ENCODE results near the gene ADAMTSL1. TPM values are rescaled to one million over a fixed set of nuclear protein-coding genes. Genes with fewer than 3 reads are reported as not detected.

The ADAMTSL1 gene
- total RNA-seq, 4 donors from 2014 or later, result 13.3 to 39.7 (median 27.2) TPM

DNA sequence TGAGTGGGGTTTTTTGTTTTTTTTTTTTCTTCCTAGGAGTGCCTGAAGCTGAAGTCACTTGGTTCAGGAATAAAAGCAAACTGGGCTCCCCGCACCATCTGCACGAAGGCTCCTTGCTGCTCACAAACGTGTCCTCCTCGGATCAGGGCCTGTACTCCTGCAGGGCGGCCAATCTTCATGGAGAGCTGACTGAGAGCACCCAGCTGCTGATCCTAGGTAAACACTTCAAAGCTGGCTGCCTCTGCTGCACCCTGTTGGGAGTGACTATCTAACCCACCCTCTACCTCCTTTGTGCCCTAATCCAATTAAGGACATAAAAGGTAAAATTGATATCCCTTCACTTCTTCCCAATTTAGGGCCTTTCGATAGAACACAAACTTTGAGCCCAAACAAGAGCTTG lies 352.3 kb downstream of the ADAMTSL1 start:
- Histone ChIP-seq H3K36me3 (no peaks in the 10 kb centered on the region), H3K4me1 (peaks cover 7 to 37% (median 19%) of the 10 kb centered on the region in 4 donors), H3K27ac (no peak overlapping the region), H3K4me3 (no peak overlapping the region), H3K9me3 (no peaks in the 10 kb centered on the region), H3K27me3 (no peaks in the 10 kb centered on the region)
- in situ Hi-C loops (cut with MboI; ENCODE audit: low pct_ligation_motif_present in 1 of 4, low pct_unique_long_range_greater_than_20kb in 1 of 4, low sequenced_read_pairs in 3 of 4) (no loop called here), intact Hi-C loops (cut with DNase I; ENCODE audit: low total_unique reads) (no loop called here)
- 65 to 85% methylated on average over 2 to 6 of the region's 6 CpGs for WGBS, 2 donors (ENCODE audit: low coverage in 1 of 2)
- DNase-seq, result no peak
- TF ChIP-seq POLR2AphosphoS5 (IDR thresholded peaks at IDR 0.05) (no peak), EP300 (IDR thresholded peaks at IDR 0.05; ENCODE audit: low read depth) (no peak)

DNA sequence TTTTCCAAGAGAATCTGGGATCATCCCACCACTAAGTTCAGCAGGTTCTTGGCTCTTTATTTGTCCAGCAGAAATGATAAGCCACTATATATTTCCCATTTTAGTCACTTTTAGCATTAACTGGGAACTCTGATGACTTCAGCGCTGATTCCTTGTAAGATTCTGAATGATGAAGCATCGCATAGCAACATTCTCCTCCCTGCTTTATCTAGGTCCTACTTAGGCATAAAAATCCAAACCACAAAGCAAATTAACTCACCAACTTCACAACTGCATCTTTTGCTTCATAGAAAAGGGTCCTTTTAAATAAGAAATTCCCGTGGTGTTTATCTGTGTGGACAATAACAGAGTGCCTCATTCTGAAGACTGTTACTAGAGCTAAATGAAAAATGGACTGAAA lies 355.1 kb downstream of the ADAMTSL1 start:
- no peak for DNase-seq
- no peak for TF ChIP-seq POLR2AphosphoS5 (IDR thresholded peaks at IDR 0.05)
- TF ChIP-seq EP300 (IDR thresholded peaks at IDR 0.05; ENCODE audit: low read depth), result no peak
- TF ChIP-seq POLR2A (IDR thresholded peaks at IDR 0.05), result no peak
- TF ChIP-seq, protein P1, sequence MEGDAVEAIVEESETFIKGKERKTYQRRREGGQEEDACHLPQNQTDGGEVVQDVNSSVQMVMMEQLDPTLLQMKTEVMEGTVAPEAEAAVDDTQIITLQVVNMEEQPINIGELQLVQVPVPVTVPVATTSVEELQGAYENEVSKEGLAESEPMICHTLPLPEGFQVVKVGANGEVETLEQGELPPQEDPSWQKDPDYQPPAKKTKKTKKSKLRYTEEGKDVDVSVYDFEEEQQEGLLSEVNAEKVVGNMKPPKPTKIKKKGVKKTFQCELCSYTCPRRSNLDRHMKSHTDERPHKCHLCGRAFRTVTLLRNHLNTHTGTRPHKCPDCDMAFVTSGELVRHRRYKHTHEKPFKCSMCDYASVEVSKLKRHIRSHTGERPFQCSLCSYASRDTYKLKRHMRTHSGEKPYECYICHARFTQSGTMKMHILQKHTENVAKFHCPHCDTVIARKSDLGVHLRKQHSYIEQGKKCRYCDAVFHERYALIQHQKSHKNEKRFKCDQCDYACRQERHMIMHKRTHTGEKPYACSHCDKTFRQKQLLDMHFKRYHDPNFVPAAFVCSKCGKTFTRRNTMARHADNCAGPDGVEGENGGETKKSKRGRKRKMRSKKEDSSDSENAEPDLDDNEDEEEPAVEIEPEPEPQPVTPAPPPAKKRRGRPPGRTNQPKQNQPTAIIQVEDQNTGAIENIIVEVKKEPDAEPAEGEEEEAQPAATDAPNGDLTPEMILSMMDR (IDR thresholded peaks at IDR 0.05), result no peak
- in situ Hi-C loops (cut with MboI; ENCODE audit: low pct_ligation_motif_present in 1 of 4, low pct_unique_long_range_greater_than_20kb in 1 of 4, low sequenced_read_pairs in 3 of 4), result no loop called here
- 87% methylated on average over 3 of the region's 3 CpGs for WGBS, 2 donors (ENCODE audit: low coverage in 1 of 2)
- H3K27ac ChIP-seq, result no peak overlapping the region
- H3K36me3 ChIP-seq, result no peaks in the 10 kb centered on the region
- H3K27me3 ChIP-seq, result no peaks in the 10 kb centered on the region
- no peaks in the 10 kb centered on the region for H3K9me3 ChIP-seq
- H3K4me3 ChIP-seq, result no peak overlapping the region
- peaks cover 0 to 16% (median 3%) of the 10 kb centered on the region in 4 donors for H3K4me1 ChIP-seq
- intact Hi-C loops (cut with DNase I; ENCODE audit: low total_unique reads), result no loop called here

DNA sequence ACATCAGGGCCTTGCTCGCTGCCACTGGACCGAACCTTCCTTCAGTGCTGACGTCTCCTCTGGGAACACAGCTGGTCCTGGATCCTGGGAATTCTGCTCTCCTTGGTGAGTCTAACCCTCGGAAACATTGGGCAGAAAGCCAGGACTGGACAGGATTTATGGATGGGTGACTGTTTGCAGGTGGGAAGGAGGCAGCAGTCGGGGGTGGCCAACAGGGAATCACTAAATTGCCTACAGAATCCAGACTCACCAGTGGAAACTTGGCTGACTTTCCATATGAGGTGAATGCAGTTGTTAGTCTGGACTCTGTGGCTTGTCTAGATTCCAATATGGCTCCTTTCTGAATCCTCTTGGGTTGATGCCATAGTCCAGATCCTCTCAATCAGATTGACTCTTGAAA lies 355.9 kb downstream of the ADAMTSL1 start:
- TF ChIP-seq EP300 (IDR thresholded peaks at IDR 0.05; ENCODE audit: low read depth) (no peak), POLR2A (IDR thresholded peaks at IDR 0.05) (no peak), POLR2AphosphoS5 (IDR thresholded peaks at IDR 0.05) (no peak)
- TF ChIP-seq, protein P1 (IDR thresholded peaks at IDR 0.05), result no peak
- Histone ChIP-seq H3K4me3 (no peak overlapping the region), H3K4me1 (peaks cover 0 to 11% (median 2%) of the 10 kb centered on the region in 4 donors), H3K9me3 (no peaks in the 10 kb centered on the region), H3K27me3 (no peaks in the 10 kb centered on the region), H3K36me3 (no peaks in the 10 kb centered on the region), H3K27ac (no peak overlapping the region)
- no peak for DNase-seq
- 60% methylated on average over 5 of the region's 5 CpGs; no CpG with 5 or more reads in 1 of the 2 donors for WGBS, 2 donors (ENCODE audit: low coverage in 1 of 2)
- intact Hi-C loops (cut with DNase I; ENCODE audit: low total_unique reads) (no loop called here), in situ Hi-C loops (cut with MboI; ENCODE audit: low pct_ligation_motif_present in 1 of 4, low pct_unique_long_range_greater_than_20kb in 1 of 4, low sequenced_read_pairs in 3 of 4) (no loop called here)

DNA sequence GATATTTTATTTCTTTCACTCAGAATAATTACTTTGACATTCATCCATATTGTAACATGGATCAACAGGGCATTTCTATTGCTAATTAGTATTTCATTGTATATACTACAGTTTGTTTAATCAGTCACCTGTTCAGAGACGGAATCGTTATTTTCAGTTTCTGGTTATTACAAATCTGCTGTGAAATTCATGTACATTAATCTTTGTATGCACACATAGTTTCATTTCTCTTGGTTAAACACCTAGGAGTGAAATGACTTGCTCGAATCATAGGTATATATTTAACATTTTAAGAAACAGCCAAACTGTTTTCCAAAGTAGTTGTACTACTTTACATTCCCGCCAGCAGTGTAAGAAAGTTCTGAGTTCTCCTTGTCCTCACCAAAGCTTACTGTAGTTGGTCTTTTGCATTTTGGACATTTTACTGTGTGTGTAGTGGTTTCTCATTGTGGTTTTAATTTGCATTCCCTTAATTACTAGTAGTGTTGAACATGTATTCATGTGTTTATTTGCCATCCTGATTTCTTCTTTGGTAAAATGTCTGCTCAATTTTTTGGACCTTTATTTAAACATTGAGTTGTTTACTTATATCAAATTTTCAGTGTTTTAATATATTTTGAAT lies 360.9 kb downstream of the ADAMTSL1 start:
- in situ Hi-C loops (cut with MboI; ENCODE audit: low pct_ligation_motif_present in 1 of 4, low pct_unique_long_range_greater_than_20kb in 1 of 4, low sequenced_read_pairs in 3 of 4) (no loop called here), intact Hi-C loops (cut with DNase I; ENCODE audit: low total_unique reads) (no loop called here)

DNA sequence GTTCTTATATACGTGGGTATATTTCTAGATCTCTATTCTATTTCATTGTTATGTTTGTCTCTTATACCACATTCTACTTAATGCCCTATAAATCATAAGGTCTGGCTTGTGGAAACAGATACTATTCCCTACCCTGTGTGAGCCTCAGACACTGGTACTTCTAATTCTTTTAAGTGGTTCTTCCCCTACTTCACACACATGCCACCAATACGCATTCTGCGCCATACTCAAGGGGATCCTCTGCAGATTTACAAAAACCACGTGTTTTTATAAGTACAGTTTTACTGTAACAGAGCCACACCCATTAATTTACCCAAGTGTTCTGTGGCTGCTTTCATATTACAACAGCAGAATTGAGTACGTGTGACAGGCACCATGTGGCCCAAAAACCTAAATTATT lies 363.4 kb downstream of the ADAMTSL1 start:
- in situ Hi-C loops (cut with MboI; ENCODE audit: low pct_ligation_motif_present in 1 of 4, low pct_unique_long_range_greater_than_20kb in 1 of 4, low sequenced_read_pairs in 3 of 4) (no loop called here), intact Hi-C loops (cut with DNase I; ENCODE audit: low total_unique reads) (no loop called here)
- Histone ChIP-seq H3K27ac (no peak overlapping the region), H3K9me3 (no peaks in the 10 kb centered on the region), H3K36me3 (no peaks in the 10 kb centered on the region), H3K27me3 (no peaks in the 10 kb centered on the region), H3K4me1 (no peaks in the 10 kb centered on the region), H3K4me3 (no peak overlapping the region)
- TF ChIP-seq, protein P1 (IDR thresholded peaks at IDR 0.05), result no peak
- TF ChIP-seq POLR2A (IDR thresholded peaks at IDR 0.05), result no peak
- 75 to 80% methylated on average over 3 to 5 of the region's 5 CpGs for WGBS, 2 donors (ENCODE audit: low coverage in 1 of 2)
- DNase-seq, result no peak

More for the DNA sequence above, 360.9 kb downstream of the ADAMTSL1 start:
- Histone ChIP-seq H3K36me3 (no peaks in the 10 kb centered on the region), H3K4me1 (no peaks in the 10 kb centered on the region), H3K9me3 (no peaks in the 10 kb centered on the region), H3K27ac (no peak overlapping the region), H3K4me3 (no peak overlapping the region), H3K27me3 (no peaks in the 10 kb centered on the region)
- DNase-seq, result no peak
- TF ChIP-seq POLR2AphosphoS5 (IDR thresholded peaks at IDR 0.05) (no peak), EP300 (IDR thresholded peaks at IDR 0.05; ENCODE audit: low read depth) (no peak)
- 70 to 79% methylated on average over 3 to 4 of the region's 4 CpGs for WGBS, 2 donors (ENCODE audit: low coverage in 1 of 2)

Data from transverse colon (tissue), 4 donors.